ENCODE measurements around the gene MAMLD1. TPM values are rescaled to one million over a fixed set of nuclear protein-coding genes. Genes with fewer than 3 reads are reported as not detected.
A peak's percentile ranks its signal among the peaks of the same experiment; 100 is the strongest.

MAMLD1 gene
- total RNA-seq, 1 experiment from 2014 or later: 0.48 TPM

DNA sequence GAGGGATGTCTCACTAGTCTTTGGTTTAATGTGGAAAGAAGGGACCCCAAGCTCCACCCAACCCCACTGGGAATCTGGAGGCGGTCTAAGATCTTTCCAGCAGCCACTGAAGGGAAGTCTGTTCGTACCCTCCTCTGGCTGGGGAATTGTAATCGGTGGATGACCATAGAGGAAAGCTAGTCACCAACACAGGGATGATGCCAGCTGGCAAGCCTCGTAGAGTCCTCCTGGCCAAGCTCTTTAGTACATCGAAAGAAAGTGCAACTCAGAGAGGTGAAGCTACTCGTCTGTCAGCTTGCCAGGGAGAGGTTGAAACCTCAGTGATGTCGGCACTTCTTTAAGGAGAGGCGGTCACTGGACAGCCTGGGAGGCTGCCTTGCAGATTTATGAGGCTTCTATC is 58.7 kb downstream of the MAMLD1 start:
- Histone ChIP-seq H4K5ac (ENCODE audit: insufficient read length, low read depth, low read length) (no peak overlapping the region), H3K4me2 (ENCODE audit: insufficient read depth, insufficient read length, low read length) (peak overlapping the region; percentile 55), H2BK12ac (ENCODE audit: insufficient read length, low read depth, low read length) (no peak overlapping the region), H3K14ac (ENCODE audit: insufficient read depth, low read length) (no peak overlapping the region), H3K9ac (ENCODE audit: extremely low read depth, insufficient read length, low read length) (no peak overlapping the region), H3K18ac (ENCODE audit: insufficient read length, low read depth, low read length) (no peak overlapping the region), H2AK5ac (ENCODE audit: insufficient read length, low read length) (no peak overlapping the region), H3K23me2 (ENCODE audit: insufficient read length, low read depth, low read length, poor library complexity, severe bottlenecking) (no peaks in the 10 kb centered on the region), H3K4me1 (ENCODE audit: insufficient read depth, low read length) (no peaks in the 10 kb centered on the region), H4K20me1 (ENCODE audit: control insufficient read depth, insufficient read depth, insufficient read length) (no peaks in the 10 kb centered on the region), H2BK15ac (ENCODE audit: low read depth, low read length) (no peak overlapping the region), H3T11ph (ENCODE audit: low read length) (no peak overlapping the region), H3K27ac (ENCODE audit: insufficient read length, low read depth, low read length) (no peak overlapping the region), H3K4ac (ENCODE audit: low read depth, low read length) (no peak overlapping the region), H3K79me1 (ENCODE audit: insufficient read depth, low read depth, low read length, poor library complexity, severe bottlenecking) (no peaks in the 10 kb centered on the region), H2BK20ac (ENCODE audit: low read depth, low read length, poor library complexity, severe bottlenecking) (no peak overlapping the region), H4K91ac (ENCODE audit: insufficient read length, low read depth, low read length) (no peak overlapping the region), H3K9me3 (ENCODE audit: control insufficient read depth, low read depth, low read length) (peaks cover 12% of the 10 kb centered on the region), H3K27me3 (ENCODE audit: insufficient read depth, low read length) (no peaks in the 10 kb centered on the region), H2AFZ (ENCODE audit: low read length) (no peak overlapping the region), H2BK5ac (ENCODE audit: insufficient read length, low read length) (no peak overlapping the region), H3K56ac (ENCODE audit: insufficient read length, low read depth, low read length) (no peak overlapping the region), H2BK120ac (ENCODE audit: low read depth, low read length, poor library complexity, severe bottlenecking) (peak overlapping the region; percentile 77), H3K79me2 (ENCODE audit: insufficient read depth, low read length) (no peaks in the 10 kb centered on the region), H3K23ac (ENCODE audit: insufficient read length, low read depth, low read length) (no peak overlapping the region), H4K8ac (replicated peaks; ENCODE audit: insufficient read length, low read depth, low read length) (no peak overlapping the region)
- Mint-ChIP-seq H3K9me3 (peaks cover 40 to 47% of the 10 kb centered on the region in 2 experiments), H3K4me1 (peaks cover 3 to 4% of the 10 kb centered on the region in 2 experiments; a peak in 2 of 4 replicates), H3K27ac (no peak overlapping the region), H3K36me3 (ENCODE audit: insufficient read depth in 1 of 3, low read depth in 3 of 3) (peaks cover 0 to 4% (median 2%) of the 10 kb centered on the region in 3 experiments; a peak in 5 of 7 replicates), H3K4me3 (peak overlapping the region in 1 of 2 experiments; percentile 23; a peak in 2 of 5 replicates), H3K27me3 (ENCODE audit: low read depth) (peaks cover 8% of the 10 kb centered on the region)
- WGBS (ENCODE audit: extremely low coverage, insufficient read length, low lambda C conversion rate): no CpG with 5 or more reads among the region's 8 CpGs
- TF ChIP-seq, protein P1, sequence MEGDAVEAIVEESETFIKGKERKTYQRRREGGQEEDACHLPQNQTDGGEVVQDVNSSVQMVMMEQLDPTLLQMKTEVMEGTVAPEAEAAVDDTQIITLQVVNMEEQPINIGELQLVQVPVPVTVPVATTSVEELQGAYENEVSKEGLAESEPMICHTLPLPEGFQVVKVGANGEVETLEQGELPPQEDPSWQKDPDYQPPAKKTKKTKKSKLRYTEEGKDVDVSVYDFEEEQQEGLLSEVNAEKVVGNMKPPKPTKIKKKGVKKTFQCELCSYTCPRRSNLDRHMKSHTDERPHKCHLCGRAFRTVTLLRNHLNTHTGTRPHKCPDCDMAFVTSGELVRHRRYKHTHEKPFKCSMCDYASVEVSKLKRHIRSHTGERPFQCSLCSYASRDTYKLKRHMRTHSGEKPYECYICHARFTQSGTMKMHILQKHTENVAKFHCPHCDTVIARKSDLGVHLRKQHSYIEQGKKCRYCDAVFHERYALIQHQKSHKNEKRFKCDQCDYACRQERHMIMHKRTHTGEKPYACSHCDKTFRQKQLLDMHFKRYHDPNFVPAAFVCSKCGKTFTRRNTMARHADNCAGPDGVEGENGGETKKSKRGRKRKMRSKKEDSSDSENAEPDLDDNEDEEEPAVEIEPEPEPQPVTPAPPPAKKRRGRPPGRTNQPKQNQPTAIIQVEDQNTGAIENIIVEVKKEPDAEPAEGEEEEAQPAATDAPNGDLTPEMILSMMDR (conservative IDR thresholded peaks at IDR 0.05): no peak
- DNase-seq: no peak
